Lung (tissue), 12 donors: ENCODE results near the gene AHDC1. TPM values are rescaled to one million over a fixed set of nuclear protein-coding genes. Genes with fewer than 3 reads are reported as not detected.
"Not testable (repeated sequence)": the region's sequence is repeated elsewhere in the genome, so short reads cannot be mapped to it uniquely, and the experiment has no call there.

Source experiments
- ATAC-seq: fragments of 200-7000 bp; cut with Tn5 transposase; one replicate; pipeline ENCODE4 v1.9.1; 2020; ENCODE audit warnings: moderate number of reproducible peaks; ENCODE audit not compliant: insufficient read depth, low FRiP score
- DNase-seq, 3 donors: peaks; one replicate each; pipeline ENCODE4 v3.0.0-alpha.2; 2013 to 2017
- H3K27ac ChIP-seq, 2 donors: one replicate each; pipeline ENCODE4 v1.5.1; 2013; ENCODE audit warnings: mild to moderate bottlenecking in 2 of 2, moderate library complexity in 2 of 2, control low read depth in 1 of 2, inconsistent platforms in 1 of 2, low read depth in 1 of 2, low read length in 1 of 2
- H3K27me3 ChIP-seq, 3 donors: one replicate each; pipeline ENCODE4 v1.5.1; 2013; ENCODE audit warnings: low read length in 2 of 3; ENCODE audit not compliant: control insufficient read depth in 3 of 3, insufficient read depth in 3 of 3
- H3K36me3 ChIP-seq, 4 donors: one replicate each; pipeline ENCODE4 v1.5.1; 2013; ENCODE audit warnings: low read length in 4 of 4, mild to moderate bottlenecking in 1 of 4, moderate library complexity in 1 of 4; ENCODE audit not compliant: control insufficient read depth in 4 of 4, insufficient read depth in 4 of 4
- H3K4me1 ChIP-seq, 5 donors: one replicate each; pipeline ENCODE4 v1.5.1; 2013; ENCODE audit warnings: low read length in 5 of 5, mild to moderate bottlenecking in 2 of 5, moderate library complexity in 1 of 5; ENCODE audit not compliant: control insufficient read depth in 5 of 5, insufficient read depth in 5 of 5
- H3K4me3 ChIP-seq: one replicate; pipeline ENCODE4 v1.5.1; 2013; ENCODE audit warnings: mild to moderate bottlenecking, control low read depth, moderate library complexity
- H3K9ac ChIP-seq, 2 donors: one replicate each; pipeline ENCODE4 v1.5.1; 2013; ENCODE audit warnings: low read length in 2 of 2, control low read depth in 1 of 2; ENCODE audit not compliant: insufficient read depth in 1 of 2
- H3K9me3 ChIP-seq, 4 donors: one replicate each; pipeline ENCODE4 v1.5.1; 2013; ENCODE audit warnings: low read length in 3 of 4, mild to moderate bottlenecking in 1 of 4, moderate library complexity in 1 of 4; ENCODE audit not compliant: control insufficient read depth in 4 of 4, insufficient read depth in 3 of 4
- WGBS, 2 donors: extraction: QIAGEN DNeasy Blood & Tissue Kit; methylation state at CpG; one replicate each; pipeline ENCODE4 v1.1.7; 2013; 5-methylcytosine and 5-hydroxymethylcytosine counted together
- polyA plus RNA-seq, 2 donors: library from polyadenylated mRNA; stranded (reverse); fragments of 200-250 nt; gene quantifications; one replicate each; pipeline ENCODE4 v1.2.1, GENCODE V29; 2013
- total RNA-seq, 2 donors: library from RNA; depleted of rRNA in 1 of 2; stranded (reverse); fragments of >200 nt in 1 of 2; gene quantifications; one replicate each; pipeline ENCODE4 v1.2.1, GENCODE V29; 2014 to 2021
- TF ChIP-seq, protein P1 (sequence below): IDR thresholded peaks from 2 replicates; pipeline ENCODE4 v1.5.1; 2012; ENCODE audit warnings: mild to moderate bottlenecking; ENCODE audit errors: control extremely low read depth, extremely low read depth
- donor health status: control.
- donor health status: control.
- donor health status: Bipolar disorder and iron deficiency.
- donor health status: healthy.
- donor health status: DM: yes; HTN: yes; CAD: no.

The AHDC1 gene
- total and polyA plus RNA-seq, 4 donors, result 10.3 to 37.9 (median 21.8) TPM

DNA sequence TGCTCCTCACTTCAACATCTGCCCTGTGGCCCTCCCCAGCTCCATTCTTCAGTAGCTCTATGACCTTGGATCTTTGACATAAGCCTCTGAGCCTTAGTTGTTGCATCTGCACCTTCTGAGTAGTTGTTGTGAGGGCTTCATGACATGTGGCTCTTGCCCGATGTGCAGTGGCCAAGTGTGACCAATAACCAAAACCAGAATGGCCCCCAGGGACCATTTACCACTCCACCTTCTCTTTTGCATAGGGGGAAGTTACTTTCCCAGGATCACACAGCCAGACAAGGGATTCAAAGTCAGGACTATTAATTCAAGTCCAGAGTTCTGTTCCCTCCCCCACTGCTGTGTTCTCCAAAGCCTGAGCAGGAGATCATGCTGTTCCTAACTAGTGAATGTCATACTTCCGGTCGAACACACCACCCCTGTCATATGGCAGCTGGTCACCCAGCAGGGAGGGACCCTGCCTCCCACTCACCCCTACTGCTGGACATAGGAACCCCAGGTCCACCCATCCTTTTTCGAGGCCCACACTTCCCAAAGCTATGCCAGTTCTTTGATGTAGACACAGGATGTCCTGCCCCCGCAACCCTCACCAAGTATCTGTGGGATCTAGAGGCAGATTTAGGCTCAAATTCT lies 27.0 kb upstream of the AHDC1 start:
- Histone ChIP-seq H3K9me3 (no peaks in the 10 kb centered on the region), H3K4me3 (no peak overlapping the region), H3K9ac (no peak overlapping the region), H3K27ac (peak overlapping the region; percentile 58 to 95), H3K36me3 (no peaks in the 10 kb centered on the region), H3K4me1 (peaks cover 0 to 20% (median 4%) of the 10 kb centered on the region in 5 donors), H3K27me3 (peaks cover 0 to 22% (median 18%) of the 10 kb centered on the region in 3 donors)
- WGBS, 2 donors, result 30 to 41% methylated on average over 5 of the region's 5 CpGs
- ATAC-seq (peak; percentile 15), DNase-seq (peak in 1 of 3 donors; percentile 40)
- TF ChIP-seq, protein P1, sequence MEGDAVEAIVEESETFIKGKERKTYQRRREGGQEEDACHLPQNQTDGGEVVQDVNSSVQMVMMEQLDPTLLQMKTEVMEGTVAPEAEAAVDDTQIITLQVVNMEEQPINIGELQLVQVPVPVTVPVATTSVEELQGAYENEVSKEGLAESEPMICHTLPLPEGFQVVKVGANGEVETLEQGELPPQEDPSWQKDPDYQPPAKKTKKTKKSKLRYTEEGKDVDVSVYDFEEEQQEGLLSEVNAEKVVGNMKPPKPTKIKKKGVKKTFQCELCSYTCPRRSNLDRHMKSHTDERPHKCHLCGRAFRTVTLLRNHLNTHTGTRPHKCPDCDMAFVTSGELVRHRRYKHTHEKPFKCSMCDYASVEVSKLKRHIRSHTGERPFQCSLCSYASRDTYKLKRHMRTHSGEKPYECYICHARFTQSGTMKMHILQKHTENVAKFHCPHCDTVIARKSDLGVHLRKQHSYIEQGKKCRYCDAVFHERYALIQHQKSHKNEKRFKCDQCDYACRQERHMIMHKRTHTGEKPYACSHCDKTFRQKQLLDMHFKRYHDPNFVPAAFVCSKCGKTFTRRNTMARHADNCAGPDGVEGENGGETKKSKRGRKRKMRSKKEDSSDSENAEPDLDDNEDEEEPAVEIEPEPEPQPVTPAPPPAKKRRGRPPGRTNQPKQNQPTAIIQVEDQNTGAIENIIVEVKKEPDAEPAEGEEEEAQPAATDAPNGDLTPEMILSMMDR, result no peak

DNA sequence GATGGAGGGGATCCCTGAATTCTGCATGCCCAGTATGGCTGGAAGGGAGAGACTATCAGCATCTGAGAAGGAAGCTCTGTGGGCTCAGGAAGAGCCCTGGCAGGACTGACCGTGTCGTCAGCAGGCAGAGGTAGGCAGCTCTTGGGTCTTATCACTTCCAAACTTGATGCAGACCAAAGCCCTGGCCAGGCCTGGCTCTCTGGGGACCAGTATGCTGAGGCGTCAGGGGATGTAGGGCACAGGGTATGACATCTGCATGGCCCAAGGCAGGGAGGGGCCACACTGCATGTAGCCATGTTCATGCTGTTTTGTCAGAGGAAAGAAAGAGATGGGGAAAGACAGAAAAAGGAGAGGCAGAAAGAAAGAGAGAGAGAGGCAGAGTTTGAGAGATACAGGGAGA lies 24.8 kb upstream of the AHDC1 start:
- peaks cover 0 to 6% (median 4%) of the 10 kb centered on the region in 3 donors for H3K27me3 ChIP-seq
- H3K9me3 ChIP-seq, result no peaks in the 10 kb centered on the region
- H3K4me3 ChIP-seq, result no peak overlapping the region
- peaks cover 0 to 18% (median 4%) of the 10 kb centered on the region in 5 donors for H3K4me1 ChIP-seq
- H3K9ac ChIP-seq, result no peak overlapping the region
- no peak for ATAC-seq
- H3K27ac ChIP-seq, result peak overlapping the region in 1 of 2 donors; percentile 83
- H3K36me3 ChIP-seq, result peaks cover 0 to 1% (median 0%) of the 10 kb centered on the region in 4 donors
- DNase-seq, result no peak
- 25 to 44% methylated on average over 3 of the region's 3 CpGs for WGBS, 2 donors
- TF ChIP-seq, protein P1, result no peak

DNA sequence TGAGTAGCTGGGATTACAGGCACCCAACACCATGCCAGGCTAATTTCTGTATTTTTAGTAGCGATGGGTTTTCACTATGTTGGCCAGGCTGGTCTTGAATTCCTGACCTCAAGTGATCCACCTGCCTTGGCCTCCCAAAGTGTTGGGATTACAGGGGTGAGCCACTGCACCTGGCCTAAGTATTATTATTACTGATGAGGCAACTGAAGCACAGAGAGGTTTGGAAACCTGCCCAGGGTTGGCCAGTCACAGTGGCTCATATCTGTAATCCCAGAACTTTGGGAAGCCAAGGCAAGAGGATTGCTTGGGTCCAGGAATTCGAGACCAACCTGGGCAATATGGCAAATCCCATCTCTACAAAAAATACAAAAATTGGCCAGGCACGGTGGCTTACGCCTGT lies 23.8 kb upstream of the AHDC1 start:
- not testable (repeated sequence) for H3K27ac ChIP-seq, ATAC-seq
- peaks cover 0 to 14% (median 4%) of the 10 kb centered on the region in 5 donors for H3K4me1 ChIP-seq

DNA sequence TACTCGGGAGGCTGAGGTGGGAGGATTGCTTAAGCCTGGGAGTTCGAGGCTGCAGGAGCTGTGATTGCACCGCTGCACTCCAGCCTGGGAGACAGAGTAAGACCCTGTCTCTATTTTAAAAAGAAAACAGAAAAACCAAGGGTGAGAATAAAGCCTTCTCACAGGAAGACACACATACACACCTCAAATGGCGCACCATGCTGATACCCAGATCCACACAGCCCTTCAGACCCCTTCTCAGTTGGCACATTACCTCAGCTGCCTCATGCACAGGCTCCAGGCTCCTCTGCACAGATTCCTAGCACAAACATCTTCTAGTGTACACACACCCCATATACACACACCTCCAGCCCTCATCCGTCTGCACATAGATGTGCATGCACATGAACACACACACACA lies 23.1 kb upstream of the AHDC1 start:
- Histone ChIP-seq H3K36me3 (peaks cover 0 to 5% (median 0%) of the 10 kb centered on the region in 4 donors), H3K9me3 (no peaks in the 10 kb centered on the region), H3K27me3 (no peaks in the 10 kb centered on the region), H3K4me1 (peaks cover 0 to 13% (median 4%) of the 10 kb centered on the region in 5 donors), H3K4me3 (no peak overlapping the region), H3K27ac (peak overlapping the region in 1 of 2 donors; percentile 52), H3K9ac (no peak overlapping the region)
- ATAC-seq (no peak), DNase-seq (no peak)
- WGBS, 2 donors, result 79 to 80% methylated on average over 5 of the region's 5 CpGs
- TF ChIP-seq, protein P1, result no peak

More for the DNA sequence above, 23.8 kb upstream of the AHDC1 start:
- not testable (repeated sequence) for H3K27me3 ChIP-seq, H3K9me3 ChIP-seq, H3K9ac ChIP-seq, H3K4me3 ChIP-seq, DNase-seq, H3K36me3 ChIP-seq
- WGBS, 2 donors, result 94 to 95% methylated on average over 4 of the region's 4 CpGs
